ENCODE data around the gene ABHD16A.

- TF ChIP-seq GLIS3 (CRISPR knock-in tag; IDR thresholded peaks at IDR 0.05) (no peak), TCF4 (CRISPR knock-in tag; IDR thresholded peaks at IDR 0.05; ENCODE audit: borderline replicate concordance) (no peak), ARNTL (CRISPR knock-in tag; IDR thresholded peaks at IDR 0.05; ENCODE audit: borderline replicate concordance, low read depth) (no peak)
Observed at GRCh38 chr6:31681135-31681671, 21.9 kb downstream of the ABHD16A start.
